Activated CD4-positive, CD25-positive, alpha-beta regulatory T cell (primary cell): ENCODE data around the gene NR4A3.

Experiments used
- DNase-seq, 4 experiments: peaks; one replicate each; lab custom pipeline; 2025; lab: John Stamatoyannopoulos, UW

The NR4A3 gene

GRCh38 chr9:99814359-99814758, 7.3 kb upstream of the NR4A3 start:
- no peak for DNase-seq

DNA sequence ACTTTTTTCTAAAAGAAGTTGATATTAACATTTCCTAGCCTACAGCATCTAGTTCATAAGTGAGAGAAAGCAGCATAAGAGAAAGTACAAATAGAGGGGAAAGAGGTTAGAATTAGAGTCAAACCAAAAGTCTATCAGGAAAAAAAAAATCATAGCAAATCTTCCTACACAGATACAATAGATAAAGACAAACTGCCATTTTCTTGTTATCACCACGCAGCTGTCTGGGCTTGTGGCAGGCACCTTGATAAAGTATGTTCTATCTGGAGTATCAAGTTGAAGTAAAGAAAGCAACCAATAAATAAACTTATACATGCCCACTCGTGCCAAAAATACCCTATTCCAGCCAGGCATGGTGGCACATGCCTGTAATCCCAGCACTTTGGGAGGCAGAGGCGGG, 5.3 kb upstream of the NR4A3 start:
- no peak for DNase-seq

DNA sequence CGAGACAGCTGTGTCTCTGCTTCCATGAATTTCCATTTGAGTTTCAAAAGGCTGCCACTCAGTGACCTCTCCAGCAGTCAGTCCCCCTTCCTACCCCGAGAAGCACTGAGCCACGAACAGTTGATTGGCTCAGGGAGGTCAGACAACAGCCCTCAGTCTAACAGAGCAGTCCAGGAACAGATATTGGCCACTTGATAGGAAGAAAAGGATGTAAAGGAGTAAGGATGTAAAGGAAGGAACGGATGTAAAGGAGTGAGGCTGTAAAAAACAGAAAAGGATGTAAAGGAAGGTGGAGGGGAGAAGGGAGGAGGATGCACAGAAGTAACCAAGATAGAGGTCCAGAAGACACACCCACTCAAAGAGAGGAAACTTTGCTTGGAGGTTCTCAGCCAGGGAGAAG, 3.2 kb upstream of the NR4A3 start:
- DNase-seq: no peak

DNA sequence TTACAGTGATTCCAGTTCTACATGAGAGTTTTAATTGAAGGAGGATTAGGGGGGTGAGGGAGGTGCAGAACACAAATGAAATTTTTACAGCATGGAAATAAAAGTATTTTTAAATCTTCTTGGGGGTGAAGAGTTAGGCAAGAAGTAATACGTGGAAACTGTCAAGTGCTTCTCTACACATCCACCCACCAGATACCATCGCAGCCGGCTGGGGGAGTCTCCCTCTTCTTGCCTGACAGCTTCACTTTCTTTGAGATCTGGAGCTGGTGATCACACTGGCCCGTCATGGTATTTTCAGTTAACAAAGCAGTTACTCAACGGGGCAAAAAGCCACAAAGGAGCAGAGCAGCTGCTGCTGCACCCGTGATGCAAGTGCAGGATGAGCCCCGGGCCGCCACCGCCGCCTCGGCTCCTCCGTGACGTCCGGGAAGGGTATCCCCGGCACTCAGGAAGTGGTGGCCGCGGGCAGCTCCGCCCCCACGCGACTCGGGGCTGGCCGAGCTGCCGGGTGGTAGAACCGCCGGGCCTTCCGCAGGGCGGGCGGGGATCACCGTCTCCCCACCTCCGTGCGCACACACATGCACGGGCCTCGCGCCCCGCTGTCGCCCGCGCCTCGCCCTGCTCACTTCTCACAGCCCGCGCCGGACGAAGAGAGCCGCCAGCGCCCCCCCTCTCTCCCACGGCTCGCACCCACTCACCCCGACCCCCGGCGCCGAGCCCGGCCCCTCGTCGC, 2.4 kb upstream of the NR4A3 start:
- DNase-seq: peak; percentile 77 to 88 (median 85)

DNA sequence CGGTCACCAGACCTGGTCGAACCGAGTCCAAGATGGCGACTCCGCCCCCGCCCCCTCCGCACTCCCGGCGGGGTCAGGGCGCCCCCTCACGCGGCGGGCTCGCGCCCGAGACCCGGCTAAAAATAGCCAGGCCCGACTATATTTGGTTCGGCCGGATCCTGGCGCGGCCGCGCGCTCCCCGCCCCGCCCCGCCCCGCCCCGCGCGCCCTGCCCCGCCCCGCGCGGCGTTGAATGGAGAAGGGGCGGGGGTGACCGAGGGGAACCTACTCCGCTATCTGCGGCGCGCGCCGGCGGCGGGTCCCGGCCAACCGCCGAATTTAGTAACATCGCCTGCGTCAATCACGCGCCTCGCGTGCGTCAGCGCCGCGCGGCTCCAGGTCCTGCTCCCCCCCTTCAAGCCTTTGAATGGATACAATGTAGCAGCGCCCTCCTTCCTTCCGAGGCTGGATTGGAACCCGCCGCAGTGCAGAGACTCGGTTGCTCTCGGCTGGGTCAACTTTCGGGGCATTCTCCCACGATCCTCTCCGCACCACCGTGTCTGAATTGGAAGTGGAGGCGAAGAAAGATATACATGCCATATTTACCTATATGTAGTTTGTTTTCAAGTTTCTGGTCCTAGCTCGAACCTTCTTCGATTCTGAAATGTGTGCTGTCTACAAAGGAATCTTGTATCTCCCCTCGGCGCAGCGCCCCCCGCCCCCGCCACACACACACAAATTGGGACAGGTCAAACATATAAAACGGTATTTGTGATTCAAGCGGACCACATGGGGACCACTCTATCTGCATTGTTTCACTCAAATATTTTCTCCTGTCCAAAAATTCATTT, 1.6 kb upstream of the NR4A3 start:
- DNase-seq: peak; percentile 72 to 93 (median 89)

GRCh38 chr9:99820685-99821395, 845 bp upstream of the NR4A3 start:
- peak in 3 of 4 experiments; percentile 10 to 28 (median 22) for DNase-seq

GRCh38 chr9:99822109-99822805, 572 bp downstream of the NR4A3 start:
- DNase-seq: peak in 2 of 4 experiments; percentile 16 to 25

- DNase-seq: no peak
These were observed 1.3 kb downstream of the NR4A3 start for GRCh38 chr9:99822806-99823591.

- peak; percentile 11 to 48 (median 28) for DNase-seq
These were observed 2.1 kb downstream of the NR4A3 start for GRCh38 chr9:99823681-99824377.

DNA sequence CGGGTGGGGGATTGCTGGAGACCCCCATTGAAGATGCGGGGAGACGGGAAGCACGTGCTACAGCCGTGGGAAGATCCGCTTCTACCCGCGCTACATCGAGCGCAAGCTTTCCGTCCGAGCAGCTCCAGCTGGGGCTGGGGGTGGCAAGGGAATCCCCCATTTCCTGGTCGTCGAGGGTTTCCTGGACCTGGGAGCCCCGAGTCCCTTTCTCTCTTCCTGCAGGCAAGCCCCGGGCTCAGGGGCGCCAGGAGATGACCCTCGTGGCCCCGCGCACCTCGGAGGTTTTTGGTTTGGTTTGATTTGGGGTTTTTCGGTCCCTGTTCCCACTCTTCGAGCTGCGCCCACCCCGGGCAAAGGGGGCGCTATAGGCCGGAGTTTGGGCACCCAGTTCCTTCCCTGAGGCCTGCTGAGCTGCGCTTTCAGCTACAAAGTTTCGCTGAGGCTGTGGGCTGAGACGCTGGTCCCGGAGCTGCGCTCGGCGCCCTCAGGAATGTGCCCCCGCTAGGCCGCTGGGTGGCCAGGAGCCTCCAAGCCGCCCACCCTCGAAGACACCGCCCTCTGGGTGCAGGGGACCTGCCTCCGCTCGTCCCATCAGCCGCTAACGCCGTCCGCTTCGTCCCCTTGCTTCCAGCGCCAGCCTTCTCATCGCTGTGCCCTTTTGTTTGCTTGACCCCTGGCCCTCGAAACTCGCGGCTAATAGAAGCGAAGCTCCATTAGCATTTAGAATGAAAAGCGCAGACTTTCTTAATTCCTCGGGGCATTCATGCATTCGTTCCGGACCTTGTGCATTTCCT, 2.9 kb downstream of the NR4A3 start:
- peak; percentile 15 to 25 (median 20) for DNase-seq

DNA sequence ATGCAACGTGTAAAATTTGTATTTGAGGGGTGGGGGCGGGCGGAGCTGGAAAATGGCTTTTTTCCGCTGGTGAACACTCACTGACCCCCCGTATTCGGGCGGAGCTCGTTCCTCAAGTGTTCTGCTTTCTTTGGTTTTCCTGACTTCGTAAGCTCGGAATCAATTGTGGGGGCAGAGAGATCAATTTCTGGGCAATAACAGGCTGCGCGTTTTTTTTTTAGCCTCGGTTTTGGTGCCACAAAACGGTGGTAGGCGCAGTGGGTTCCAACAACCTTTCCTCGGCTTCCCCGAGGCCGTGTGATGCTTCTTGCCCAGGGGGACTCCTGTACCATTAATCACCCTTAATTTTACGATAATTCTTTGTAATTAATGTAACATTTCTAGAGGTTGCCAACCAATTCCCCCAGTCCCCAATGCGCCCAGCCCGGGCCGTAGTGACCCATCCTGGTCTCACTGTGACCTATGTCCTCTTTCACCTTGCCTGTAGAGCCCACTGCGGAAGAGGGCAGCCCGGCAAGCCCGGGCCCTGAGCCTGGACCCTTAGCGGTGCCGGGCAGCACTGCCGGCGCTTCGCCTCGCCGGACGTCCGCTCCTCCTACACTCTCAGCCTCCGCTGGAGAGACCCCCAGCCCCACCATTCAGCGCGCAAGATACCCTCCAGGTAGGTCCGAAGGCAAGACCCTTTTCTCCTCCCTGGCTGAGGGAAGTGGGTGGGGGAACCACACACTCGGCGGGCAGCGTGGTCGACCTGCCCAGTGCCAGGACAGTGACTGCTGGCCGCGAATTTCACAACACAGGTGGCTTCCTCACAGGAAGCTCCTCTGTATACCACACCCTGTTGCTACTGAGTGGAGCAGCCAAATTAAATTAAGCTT, 3.7 kb downstream of the NR4A3 start:
- peak in 1 of 4 experiments; percentile 2 for DNase-seq

DNA sequence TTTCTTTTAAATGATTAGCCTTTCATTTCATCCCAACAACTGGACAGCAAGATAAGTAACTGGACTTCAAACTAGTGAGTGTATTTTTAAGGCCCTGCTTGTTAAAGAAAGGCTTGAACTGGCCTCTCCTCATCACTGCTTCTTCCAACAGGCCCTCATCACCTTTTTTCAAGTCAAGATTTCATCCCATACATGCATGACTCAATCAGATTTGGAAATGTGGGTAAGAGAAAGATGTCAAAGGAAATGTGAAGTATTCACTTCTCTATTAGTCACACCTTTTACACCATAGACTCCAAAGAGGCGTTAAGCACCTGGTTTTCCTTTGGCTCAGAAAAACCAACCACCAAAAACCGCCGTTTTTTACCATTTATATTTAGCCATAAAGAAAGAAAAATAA, 4.9 kb downstream of the NR4A3 start:
- DNase-seq: no peak

DNA sequence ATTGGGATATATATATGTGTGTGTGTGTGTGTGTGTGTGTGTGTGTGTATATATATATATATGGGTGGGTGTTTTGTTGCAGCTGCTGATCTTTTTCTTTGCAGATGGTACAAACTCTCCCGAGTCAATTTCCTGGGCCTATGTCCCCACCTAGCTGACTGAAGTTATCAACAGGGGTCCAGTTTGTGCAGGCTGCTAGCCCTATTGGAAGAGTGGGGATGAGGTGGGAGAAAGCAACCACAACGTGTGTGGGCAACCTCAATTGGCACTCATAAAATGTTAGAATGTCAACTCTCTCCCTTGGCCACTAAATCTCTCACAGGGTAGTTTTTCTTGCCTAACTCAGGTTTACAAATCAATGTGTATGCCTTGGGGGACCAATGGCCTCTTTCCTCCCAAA, 5.6 kb downstream of the NR4A3 start:
- DNase-seq: no peak

DNA sequence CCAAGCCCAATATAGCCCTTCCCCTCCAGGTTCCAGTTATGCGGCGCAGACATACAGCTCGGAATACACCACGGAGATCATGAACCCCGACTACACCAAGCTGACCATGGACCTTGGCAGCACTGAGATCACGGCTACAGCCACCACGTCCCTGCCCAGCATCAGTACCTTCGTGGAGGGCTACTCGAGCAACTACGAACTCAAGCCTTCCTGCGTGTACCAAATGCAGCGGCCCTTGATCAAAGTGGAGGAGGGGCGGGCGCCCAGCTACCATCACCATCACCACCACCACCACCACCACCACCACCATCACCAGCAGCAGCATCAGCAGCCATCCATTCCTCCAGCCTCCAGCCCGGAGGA, 6.3 kb downstream of the NR4A3 start:
- DNase-seq: no peak

DNA sequence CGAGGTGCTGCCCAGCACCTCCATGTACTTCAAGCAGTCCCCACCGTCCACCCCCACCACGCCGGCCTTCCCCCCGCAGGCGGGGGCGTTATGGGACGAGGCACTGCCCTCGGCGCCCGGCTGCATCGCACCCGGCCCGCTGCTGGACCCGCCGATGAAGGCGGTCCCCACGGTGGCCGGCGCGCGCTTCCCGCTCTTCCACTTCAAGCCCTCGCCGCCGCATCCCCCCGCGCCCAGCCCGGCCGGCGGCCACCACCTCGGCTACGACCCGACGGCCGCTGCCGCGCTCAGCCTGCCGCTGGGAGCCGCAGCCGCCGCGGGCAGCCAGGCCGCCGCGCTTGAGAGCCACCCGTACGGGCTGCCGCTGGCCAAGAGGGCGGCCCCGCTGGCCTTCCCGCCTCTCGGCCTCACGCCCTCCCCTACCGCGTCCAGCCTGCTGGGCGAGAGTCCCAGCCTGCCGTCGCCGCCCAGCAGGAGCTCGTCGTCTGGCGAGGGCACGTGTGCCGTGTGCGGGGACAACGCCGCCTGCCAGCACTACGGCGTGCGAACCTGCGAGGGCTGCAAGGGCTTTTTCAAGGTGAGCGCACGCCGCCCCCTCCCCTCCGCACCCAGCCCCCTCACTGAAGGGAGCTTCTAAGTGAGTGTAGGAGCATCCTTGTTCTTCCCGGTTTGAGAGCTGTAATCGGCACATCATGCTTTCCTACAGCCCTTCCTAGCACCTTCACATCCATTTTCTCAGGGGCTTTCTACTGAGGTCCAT, 6.9 kb downstream of the NR4A3 start:
- no peak for DNase-seq

DNA sequence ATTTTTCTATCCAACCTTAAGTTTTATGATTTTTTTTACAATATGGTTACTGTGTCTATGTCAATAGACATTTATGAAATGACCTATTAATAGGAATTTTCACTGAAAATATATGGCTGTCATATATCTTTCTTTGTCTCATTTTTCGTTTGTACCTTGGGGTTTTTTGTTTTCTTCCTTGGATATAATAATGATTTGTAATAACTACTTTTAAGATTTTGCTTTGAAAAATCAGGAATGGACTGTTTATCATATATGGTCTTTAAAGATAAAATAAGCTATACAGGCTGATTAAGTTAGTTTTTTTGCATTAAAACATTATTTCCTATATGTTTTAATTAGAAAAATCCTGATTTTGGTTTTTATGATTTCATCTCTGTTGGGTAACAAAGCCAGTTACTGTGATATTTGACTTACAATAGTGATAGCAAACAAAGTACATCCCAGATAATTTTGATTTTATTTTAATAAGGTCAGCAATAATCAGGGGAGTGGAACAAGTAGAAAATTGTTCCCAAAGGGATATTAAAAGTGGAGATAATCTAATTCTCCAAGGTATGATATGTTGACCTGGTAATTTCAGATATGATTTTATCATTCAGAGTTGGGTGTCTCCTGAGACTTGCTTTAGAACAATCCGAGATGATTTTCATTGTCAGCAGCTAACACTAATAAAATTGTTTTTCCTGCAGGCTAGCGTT, 10.3 kb downstream of the NR4A3 start:
- DNase-seq: no peak

DNA sequence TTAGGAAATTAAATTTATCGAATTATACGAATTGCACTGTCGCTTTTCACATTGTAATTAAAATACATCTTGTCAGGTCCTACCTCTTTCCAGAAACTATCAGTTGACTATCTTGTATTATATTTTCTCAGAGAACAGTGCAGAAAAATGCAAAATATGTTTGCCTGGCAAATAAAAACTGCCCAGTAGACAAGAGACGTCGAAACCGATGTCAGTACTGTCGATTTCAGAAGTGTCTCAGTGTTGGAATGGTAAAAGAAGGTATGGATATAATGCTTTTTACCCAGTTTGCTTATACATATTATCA, 10.8 kb downstream of the NR4A3 start:
- DNase-seq: no peak

GRCh38 chr9:99833735-99834134, 12.1 kb downstream of the NR4A3 start:
- DNase-seq: no peak
